ENCODE results near the gene C3orf20. TPM values are rescaled to one million over a fixed set of nuclear protein-coding genes. Genes with fewer than 3 reads are reported as not detected.
A peak's percentile ranks its signal among the peaks of the same experiment; 100 is the strongest.

Gene C3orf20
- total RNA-seq, 1 experiment from 2014 or later, result not detected

GRCh38 chr3:14774431-14774830, 99.5 kb downstream of the C3orf20 start:
- H3K27ac Mint-ChIP-seq, result no peak overlapping the region
- H3K27me3 Mint-ChIP-seq (ENCODE audit: low read depth), result no peaks in the 10 kb centered on the region
- H3K4me1 Mint-ChIP-seq, result peaks cover 22% of the 10 kb centered on the region
- ATAC-seq, result peak; percentile 36
- no peaks in the 10 kb centered on the region for H3K36me3 Mint-ChIP-seq
- ChIA-PET CTCF (interaction anchor here (0.9 to 2.6 kb wide), 7 partner anchors 9 to 148 kb away, joined by 3 to 14 read pairs (median 6); no protein-coding TSS in a partner anchor), POLR2A (no interaction called here)
- DNase-seq (ENCODE audit: low spot score), result peak; percentile 20
- H3K4me3 Mint-ChIP-seq, result no peak overlapping the region
- TF ChIP-seq MLX (CRISPR knock-in tag; IDR thresholded peaks at IDR 0.05) (no peak), NFATC4 (CRISPR knock-in tag; IDR thresholded peaks at IDR 0.05) (no peak), NFYB (CRISPR knock-in tag; conservative IDR thresholded peaks at IDR 0.05; ENCODE audit: low read depth) (no peak), ESRRA (CRISPR knock-in tag; IDR thresholded peaks at IDR 0.05; ENCODE audit: borderline replicate concordance) (no peak), TEAD1 (CRISPR knock-in tag; IDR thresholded peaks at IDR 0.05) (no peak), ZNF138 (CRISPR knock-in tag; conservative IDR thresholded peaks at IDR 0.05) (no peak), RORB (CRISPR knock-in tag; IDR thresholded peaks at IDR 0.05) (no peak), E2F4 (CRISPR knock-in tag; IDR thresholded peaks at IDR 0.05; ENCODE audit: borderline replicate concordance, low read depth) (no peak), ZMAT4 (CRISPR knock-in tag; IDR thresholded peaks at IDR 0.05) (no peak)
- peaks cover 12% of the 10 kb centered on the region for H3K9me3 Mint-ChIP-seq

GRCh38 chr3:14775011-14775410, 100.1 kb downstream of the C3orf20 start:
- H3K27ac Mint-ChIP-seq, result no peak overlapping the region
- no peak overlapping the region for H3K4me3 Mint-ChIP-seq
- POLR2A ChIA-PET, result no interaction called here
- ATAC-seq (no peak), DNase-seq (ENCODE audit: low spot score) (peak; percentile 2)
- CTCF ChIA-PET, result interaction anchor here (0.9 to 2.1 kb wide), 5 partner anchors 9 to 147 kb away, joined by 3 to 14 read pairs (median 6); no protein-coding TSS in a partner anchor
- no peaks in the 10 kb centered on the region for H3K36me3 Mint-ChIP-seq
- peaks cover 16% of the 10 kb centered on the region for H3K9me3 Mint-ChIP-seq
- peaks cover 22% of the 10 kb centered on the region for H3K4me1 Mint-ChIP-seq
- no peaks in the 10 kb centered on the region for H3K27me3 Mint-ChIP-seq (ENCODE audit: low read depth)
- no peak for TF ChIP-seq NFATC4 (CRISPR knock-in tag; IDR thresholded peaks at IDR 0.05)
- TF ChIP-seq PRDM15 (CRISPR knock-in tag; IDR thresholded peaks at IDR 0.05), result no peak
- no peak for TF ChIP-seq MAX (CRISPR knock-in tag; IDR thresholded peaks at IDR 0.05)
- TF ChIP-seq ZNF263 (CRISPR knock-in tag; IDR thresholded peaks at IDR 0.05; ENCODE audit: low read depth), result no peak
- no peak for TF ChIP-seq ELF4 (CRISPR knock-in tag; IDR thresholded peaks at IDR 0.05; ENCODE audit: low read depth)
- TF ChIP-seq SOX15 (CRISPR knock-in tag; IDR thresholded peaks at IDR 0.05), result no peak
- TF ChIP-seq FOXK1 (CRISPR knock-in tag; IDR thresholded peaks at IDR 0.05), result no peak
- TF ChIP-seq FOXP4 (CRISPR knock-in tag; IDR thresholded peaks at IDR 0.05), result no peak
- TF ChIP-seq ZNF512 (CRISPR knock-in tag; IDR thresholded peaks at IDR 0.05; ENCODE audit: borderline replicate concordance), result no peak
- TF ChIP-seq STAT6 (CRISPR knock-in tag; conservative IDR thresholded peaks at IDR 0.05; ENCODE audit: low read depth), result no peak
- no peak for TF ChIP-seq CBFB (CRISPR knock-in tag; IDR thresholded peaks at IDR 0.05; ENCODE audit: low read depth)
- TF ChIP-seq JAZF1 (CRISPR knock-in tag; IDR thresholded peaks at IDR 0.05), result no peak
- no peak for TF ChIP-seq JUN (CRISPR knock-in tag; IDR thresholded peaks at IDR 0.05)
- no peak for TF ChIP-seq SP1 (CRISPR knock-in tag; conservative IDR thresholded peaks at IDR 0.05)

Measured in WTC11 (cell line).